ENCODE data around the gene BCAR3.
"Not testable (repeated sequence)": the region's sequence is repeated elsewhere in the genome, so short reads cannot be mapped to it uniquely, and the experiment has no call there.

BCAR3 gene

GRCh38 chr1:93593854-93594602 lies 87.6 kb downstream of the BCAR3 start:
- no peak for DNase-seq

DNA sequence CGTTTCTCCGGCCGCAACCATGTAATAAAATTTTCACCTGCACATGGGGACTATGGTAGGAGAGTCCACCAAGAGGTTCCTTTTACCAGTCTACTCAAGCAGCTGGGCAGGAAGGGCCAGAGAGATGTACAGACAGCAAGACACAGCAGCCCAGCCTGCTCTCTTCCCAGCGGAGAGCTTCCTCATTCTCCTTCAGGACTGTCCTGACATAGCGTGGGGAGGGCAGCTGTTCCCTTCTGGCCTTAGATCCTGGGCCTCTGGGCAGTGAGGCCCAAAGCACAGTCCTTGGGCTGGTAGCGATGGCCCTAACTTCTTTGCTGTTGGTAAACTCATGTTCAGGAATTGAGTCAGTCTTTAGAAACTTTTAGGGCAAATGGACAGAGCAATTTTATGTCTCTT lies 89.1 kb downstream of the BCAR3 start:
- no peak for DNase-seq

DNA sequence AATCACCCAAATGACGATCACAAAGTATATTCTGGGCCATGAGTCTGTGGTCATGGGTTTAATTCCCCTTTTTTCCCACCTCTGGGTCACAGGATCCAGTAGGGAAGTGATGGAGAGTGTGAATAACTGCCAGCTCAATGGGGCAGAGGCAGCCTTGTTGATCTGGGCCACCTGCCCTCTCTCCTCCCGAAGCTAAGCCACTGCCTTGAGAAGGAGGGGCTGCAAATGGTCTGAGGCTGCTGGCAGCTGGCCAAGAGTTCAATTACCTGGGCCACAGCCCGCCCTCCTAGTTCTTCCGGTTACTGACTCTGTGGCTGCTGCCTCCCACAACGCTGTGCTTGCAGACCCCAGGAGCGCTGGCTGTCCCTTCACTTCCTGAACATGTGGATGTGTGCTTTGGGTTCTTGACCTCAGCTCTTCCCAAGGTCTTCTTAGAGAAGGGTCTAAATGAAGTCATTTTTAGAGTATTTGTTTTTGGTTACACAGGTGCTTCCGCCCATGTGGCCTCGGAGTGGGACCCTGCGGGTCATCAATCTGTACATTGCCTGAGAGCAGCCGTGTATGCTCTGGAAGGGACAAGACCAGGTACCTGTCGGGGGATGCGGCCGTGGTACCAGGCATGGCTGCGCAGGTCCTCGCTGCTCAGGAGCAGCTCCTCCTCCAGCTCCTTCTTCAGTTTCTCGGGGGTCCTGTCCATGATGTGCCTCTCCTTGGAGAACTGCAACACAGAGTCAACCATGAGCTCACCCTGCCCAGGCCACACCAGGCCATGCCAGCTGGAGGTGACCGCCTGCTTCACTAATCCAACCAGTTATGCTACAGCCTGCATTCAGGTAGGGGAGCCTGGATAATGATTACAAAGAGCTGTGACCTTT lies 89.7 kb downstream of the BCAR3 start:
- DNase-seq, result no peak

- not testable (repeated sequence) for DNase-seq
These were observed 90.4 kb downstream of the BCAR3 start for GRCh38 chr1:93591291-93591675.

DNA sequence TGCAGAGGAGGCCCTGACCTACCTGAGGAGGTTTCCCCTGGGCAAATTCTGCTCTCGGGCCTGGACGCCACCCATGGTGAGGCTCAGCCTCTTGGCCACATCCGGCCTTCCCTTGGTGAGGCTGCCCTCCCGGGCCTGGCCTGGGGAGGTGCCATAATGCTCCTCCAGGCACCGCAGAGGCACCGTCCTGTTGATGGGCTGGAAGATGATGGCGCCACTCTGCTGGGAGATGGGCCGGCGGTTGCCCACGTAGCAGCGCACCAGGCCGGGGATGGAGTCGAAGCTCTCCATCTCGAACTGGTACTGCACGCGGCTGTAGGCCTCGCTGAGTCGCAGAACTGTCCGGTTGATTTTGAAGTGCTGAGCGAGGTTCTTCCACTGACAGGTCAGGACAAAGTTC lies 92.7 kb downstream of the BCAR3 start:
- no peak for DNase-seq

DNA sequence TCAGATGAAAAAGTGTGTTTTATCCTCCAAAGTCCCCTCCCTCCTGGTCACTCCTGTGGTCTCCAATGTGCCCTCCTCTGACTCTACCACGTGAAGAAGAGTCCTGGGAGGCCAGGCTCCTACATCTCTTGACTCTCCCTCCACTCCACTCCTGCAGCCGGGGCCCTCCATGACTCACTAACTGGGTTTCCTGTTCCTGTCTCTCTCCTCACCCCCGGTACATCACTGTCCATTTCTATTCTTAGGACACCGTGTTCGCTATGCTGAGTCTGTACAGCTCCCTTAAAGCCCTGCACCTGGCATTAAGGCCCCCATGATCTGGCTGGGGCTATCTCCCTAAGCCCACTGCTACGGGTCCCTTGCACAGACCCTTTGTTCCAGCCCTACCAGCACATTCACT lies 93.4 kb downstream of the BCAR3 start:
- DNase-seq, result no peak

DNA sequence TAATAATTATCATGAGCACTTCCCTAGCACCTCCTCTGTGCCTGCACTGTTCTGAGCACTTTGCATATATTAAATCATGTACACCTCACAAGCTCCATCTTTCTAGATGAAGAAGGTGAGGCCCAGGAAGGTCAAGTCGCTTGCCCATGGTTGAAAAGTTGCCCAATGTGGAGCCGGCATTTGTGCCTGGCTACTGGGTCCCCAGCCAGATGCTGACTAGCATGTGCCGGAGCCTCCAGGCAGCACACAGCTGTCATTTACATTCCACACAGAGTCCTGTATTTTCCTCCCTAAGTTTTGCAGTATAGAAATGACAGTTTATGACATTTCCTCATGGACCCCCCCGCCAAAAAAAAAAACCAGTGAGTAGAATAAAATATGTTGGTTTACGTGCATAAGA lies 94.3 kb downstream of the BCAR3 start:
- no peak for DNase-seq

DNA sequence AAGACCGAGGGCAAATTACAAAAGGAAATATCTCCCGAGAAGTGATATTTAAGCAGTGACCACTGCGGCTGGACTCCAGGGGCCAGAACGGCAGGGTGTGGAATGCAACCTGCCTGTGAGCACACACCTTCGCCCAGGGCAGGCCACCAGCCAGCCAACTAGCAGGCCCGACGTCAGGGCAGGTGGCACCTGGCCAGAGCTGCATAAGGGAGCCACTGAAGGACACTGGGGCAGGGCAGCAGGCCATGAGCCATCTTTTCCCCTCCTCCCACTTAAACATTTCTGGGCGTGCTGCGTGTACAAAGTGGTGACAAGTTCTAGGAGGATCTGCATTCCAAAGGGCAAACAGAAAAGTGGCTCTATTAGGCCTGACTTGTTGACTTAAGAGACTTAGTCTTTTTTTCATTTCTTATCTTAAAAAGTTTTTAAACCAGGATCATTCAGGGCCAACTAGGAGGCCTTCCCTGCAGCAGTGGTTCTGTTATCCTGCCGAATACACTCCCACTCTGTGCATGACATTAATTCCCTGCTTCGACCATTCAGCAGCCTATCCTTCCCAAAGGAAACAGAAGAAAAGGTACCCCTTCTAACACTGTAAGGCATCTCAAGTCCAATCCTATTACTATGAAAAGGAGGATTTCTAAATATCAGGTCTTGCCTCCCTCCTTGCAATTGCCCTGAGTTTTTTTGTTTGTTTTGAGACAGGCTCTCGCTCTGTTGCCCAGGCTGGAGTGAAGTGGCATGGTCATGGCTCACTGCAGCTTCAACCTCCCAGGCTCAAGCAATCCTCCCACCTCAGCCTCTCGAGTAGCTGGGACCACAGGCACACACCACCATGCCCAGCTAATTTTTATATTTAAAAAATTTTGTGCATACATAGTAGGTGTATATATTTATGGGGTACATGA lies 96.3 kb downstream of the BCAR3 start:
- DNase-seq, result no peak

GRCh38 chr1:93584261-93585003 lies 97.2 kb downstream of the BCAR3 start:
- DNase-seq, result no peak

GRCh38 chr1:93581917-93582850 lies 99.5 kb downstream of the BCAR3 start:
- no peak for DNase-seq

DNA sequence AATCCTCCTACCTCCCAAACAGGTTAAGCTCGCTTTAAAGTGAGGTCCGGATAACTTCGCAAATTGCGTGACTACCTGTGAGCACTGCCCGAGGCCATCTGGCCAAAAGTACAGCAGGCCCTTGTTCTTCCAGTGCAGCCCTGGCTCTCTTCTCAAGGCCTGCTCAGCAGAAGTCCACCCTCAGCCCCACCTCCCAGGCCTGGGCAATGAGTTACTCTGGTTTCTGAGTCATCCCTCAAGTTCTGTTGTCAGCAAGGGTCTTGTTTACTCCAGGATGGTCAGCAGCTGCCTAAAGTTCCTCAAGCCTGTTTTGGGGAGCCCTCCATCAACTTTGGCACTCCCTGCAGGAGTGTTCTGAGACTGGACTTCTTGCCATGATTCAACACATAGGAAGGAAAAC lies 101.7 kb downstream of the BCAR3 start:
- no peak for DNase-seq

DNA sequence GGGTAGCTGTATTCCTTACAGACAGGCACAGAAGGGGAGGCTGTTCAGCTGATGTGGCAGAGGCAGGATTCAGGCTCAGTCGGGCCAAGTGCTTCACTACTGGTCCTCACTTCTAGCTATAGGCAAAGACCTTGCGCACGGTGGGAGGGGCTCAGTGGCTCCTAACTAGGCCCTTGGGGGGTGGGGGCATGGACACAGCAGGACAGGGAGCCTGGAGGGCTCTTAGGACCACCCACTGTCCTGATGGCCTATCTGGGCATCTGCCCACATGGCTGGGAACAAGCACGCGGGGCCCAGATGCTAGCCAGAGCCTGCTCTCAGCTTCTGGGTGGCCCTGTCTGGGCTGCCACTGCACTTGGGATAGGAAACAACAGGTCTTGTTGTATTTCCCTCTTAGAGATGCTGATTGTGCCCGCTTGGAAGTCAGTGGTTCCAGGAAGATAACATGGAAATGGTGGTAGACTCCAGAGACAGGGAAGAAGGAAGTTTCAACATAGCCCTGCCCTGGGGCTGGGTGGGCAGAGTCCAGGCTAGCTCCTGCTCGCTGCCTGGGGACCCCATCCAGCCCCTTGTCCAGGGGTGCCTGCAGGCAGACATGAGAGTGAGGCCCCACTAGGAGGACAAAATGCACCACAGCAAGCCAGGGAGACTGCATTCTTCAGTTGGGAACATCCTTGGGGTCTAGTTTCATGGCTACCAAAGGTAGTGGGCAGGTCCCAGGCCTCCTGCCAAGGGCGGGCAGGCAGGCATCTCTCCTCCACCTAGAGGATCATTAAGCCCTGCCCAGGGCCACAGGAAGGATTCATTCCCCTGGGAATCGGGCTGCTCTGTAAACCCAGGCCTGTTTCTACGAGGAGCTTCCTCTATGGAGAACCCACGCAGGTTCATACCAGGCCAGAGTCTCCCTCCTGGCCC lies 102.5 kb downstream of the BCAR3 start:
- no peak for DNase-seq

DNA sequence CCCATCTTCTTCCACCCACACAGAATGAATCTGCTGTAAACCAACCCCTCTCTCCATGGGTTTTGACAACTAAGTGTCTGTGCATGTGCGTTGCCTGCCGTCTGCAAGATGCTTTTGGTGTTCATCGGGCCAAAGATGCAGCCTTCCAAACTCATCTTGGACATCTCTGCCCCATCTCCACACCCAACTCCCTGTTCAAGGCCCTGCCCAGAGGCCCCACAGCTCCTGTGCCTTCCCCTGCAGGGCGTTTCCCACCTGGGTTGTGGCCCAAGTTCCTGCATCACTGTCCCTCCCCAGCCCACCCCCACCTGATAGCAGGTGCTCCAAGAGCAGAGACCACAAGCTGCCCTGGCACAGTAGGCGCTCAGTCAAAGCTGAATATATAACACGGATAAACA lies 103.2 kb downstream of the BCAR3 start:
- no peak for DNase-seq

DNA sequence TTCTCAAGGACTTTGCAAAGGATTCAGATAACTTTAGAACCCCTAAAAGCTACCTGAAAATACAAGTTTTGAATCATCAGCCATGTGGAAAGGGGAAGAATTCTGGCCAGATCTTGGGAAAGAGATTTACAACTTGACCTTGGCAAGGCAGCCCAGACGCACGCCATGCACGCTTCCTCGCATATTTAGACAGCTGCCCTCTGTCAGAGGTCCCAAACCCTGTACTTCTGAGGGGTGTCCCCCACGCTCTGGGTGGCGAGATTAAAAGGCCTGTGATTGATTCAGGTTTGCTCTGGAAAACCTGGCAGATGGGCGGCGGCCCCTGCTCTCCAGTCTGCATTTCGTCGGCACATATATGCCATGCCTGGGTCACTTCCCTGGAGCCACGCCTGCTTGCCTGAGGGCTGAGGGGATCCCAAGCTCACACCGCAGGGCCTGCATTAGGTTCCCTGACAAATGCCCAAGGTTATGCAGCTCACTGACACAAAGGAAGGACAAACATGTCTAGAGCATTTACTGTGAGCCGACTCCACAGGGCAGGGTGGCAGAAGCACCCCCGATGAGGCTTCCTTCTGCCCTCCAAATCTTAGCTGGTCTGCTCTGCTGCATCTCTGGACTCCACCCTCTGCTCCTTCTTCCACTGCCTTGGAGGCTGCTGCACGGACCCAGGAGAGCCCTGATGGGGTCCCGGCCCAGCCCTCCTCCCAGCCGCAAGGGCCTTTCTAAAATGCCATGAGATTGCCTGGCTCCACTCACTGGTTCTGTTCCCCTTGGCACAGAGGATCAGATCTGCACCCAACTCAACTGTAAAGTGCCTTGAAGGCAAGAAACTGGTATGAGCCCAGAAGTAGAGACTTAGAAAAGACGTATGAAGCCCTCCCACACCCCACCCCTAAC lies 103.9 kb downstream of the BCAR3 start:
- DNase-seq, result no peak

- no peak for DNase-seq
These were observed 104.9 kb downstream of the BCAR3 start for GRCh38 chr1:93576746-93577145.

GRCh38 chr1:93576346-93576745 lies 105.3 kb downstream of the BCAR3 start:
- no peak for DNase-seq

- no peak for DNase-seq
These were observed 105.9 kb downstream of the BCAR3 start for GRCh38 chr1:93575621-93576284.

DNA sequence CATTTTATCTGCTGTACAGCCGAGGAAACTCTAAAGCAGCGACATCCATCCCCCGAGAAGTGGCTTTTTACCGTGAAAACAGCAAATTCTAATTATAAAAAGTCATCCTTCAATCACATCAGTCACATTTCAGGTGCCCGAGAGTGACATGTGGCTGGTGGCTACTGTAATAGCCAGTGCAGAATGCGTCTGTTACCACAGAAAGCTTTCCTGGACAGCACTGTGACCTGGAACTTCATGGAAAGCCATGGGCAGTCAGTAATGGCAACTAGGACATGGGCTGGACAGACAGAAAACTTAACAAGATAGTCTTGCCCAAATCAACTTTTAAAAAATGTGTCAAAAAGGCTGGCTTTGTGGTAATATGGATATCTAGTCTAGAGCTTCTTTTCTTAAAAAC lies 106.6 kb downstream of the BCAR3 start:
- DNase-seq, result no peak

- no peak for DNase-seq
These were observed 107.1 kb downstream of the BCAR3 start for GRCh38 chr1:93574511-93574910.
